GM19099 (cell line): ENCODE results near the gene YIF1B.

Source experiments
- POLR2A ChIP-seq: IDR thresholded peaks from 3 replicates; pipeline ENCODE4 v1.6.1; 2011; ENCODE audit warnings: low read depth; ENCODE audit not compliant: insufficient read length; ENCODE audit errors: extremely low read depth

Gene YIF1B

GRCh38 chr19:38273499-38273898, 42.2 kb downstream of the YIF1B start:
- no peak for TF ChIP-seq POLR2A

- no peak for TF ChIP-seq POLR2A
Observed at GRCh38 chr19:38270587-38271167, 45.1 kb downstream of the YIF1B start.

GRCh38 chr19:38268539-38268938, 47.2 kb downstream of the YIF1B start:
- TF ChIP-seq POLR2A: no peak

DNA sequence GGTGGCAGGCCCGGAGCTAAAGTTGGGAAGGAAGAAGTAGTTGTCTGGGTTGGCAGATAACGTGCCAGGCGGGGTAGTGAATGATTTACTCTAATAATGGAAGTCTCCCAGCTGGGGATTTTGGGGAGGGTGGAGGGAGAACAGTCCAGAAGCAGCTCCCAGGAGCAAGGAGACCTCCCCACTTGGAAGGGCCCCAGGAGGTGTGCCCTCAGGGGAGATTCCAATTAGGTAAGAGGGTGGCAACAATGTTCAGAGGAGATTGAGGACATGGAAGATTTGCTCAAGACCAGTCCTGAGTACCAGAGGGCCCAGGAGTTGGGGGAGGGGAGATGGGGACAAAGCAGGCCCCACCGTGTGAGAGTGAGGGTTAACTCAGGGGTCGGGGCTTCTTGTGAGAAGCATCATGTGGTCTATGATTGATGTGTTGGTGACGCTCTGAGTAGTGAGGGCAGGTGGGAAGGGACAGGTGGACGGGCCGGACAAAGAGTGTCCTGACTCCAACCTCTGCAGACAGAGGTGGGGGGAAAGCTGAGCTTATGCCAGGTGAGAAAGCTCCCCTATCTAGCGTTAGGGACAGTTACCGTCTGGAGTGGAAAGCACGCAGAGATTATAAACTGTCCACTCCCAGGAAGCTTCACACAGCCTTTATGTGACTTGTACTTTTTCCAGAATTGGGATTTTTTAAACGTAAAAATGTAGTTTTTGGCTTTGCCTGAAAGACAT, 47.8 kb downstream of the YIF1B start:
- TF ChIP-seq POLR2A: no peak

DNA sequence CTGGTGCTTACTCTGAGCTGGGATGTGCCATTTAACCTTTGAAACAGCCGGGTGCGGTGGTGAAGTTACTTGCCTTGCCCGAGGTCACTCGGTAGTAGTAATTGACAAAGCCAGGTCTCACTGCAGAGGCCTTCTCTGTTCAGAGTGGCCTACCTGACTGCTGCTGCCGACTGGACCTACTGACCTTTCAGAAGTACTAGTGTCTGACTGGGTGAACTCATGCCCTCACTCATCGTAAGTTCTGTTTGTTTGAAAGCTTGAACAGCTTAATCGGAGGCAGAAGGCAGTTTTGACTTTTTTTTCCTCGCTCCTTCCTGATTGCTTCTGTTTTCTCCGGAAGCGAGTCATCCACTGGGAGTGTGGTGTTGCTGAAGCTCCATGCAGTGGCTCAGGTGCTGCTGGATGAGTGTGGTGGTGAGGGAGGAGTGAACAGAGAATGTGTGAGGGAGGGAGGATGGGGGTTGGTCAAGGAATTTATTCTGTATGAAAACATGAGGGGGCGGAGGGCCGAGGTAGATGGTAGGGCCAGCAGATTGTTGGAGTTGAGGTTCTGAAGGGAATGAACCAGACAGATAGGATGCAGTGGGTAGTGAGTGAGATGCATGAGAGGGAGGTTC, 48.7 kb downstream of the YIF1B start:
- no peak for TF ChIP-seq POLR2A

DNA sequence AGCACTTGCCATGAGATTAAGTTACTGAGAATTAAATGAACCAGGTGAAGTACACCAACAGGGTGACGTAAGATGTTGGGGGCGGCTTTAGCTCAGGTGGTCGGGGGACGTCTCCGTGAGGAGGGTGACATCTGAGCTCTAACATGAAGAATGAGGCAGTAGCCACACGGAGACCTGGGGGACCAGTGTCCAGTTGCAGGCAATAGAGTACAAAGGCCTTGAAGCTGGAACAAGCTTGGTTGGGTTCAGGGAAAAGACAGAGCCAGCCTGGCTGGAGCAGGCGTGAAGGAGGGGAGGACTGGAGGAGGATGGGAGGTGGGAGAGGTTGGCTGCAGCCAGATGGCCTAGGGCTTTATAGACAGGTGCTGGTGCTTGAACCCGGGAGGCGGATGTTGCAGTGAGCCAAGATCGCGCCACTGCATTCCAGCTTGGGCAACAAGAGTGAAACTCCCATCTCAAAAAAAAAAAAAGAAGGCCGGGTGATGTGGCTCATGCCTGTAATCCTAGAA, 49.8 kb downstream of the YIF1B start:
- TF ChIP-seq POLR2A: no peak

GRCh38 chr19:38265213-38265861, 50.4 kb downstream of the YIF1B start:
- TF ChIP-seq POLR2A: no peak

DNA sequence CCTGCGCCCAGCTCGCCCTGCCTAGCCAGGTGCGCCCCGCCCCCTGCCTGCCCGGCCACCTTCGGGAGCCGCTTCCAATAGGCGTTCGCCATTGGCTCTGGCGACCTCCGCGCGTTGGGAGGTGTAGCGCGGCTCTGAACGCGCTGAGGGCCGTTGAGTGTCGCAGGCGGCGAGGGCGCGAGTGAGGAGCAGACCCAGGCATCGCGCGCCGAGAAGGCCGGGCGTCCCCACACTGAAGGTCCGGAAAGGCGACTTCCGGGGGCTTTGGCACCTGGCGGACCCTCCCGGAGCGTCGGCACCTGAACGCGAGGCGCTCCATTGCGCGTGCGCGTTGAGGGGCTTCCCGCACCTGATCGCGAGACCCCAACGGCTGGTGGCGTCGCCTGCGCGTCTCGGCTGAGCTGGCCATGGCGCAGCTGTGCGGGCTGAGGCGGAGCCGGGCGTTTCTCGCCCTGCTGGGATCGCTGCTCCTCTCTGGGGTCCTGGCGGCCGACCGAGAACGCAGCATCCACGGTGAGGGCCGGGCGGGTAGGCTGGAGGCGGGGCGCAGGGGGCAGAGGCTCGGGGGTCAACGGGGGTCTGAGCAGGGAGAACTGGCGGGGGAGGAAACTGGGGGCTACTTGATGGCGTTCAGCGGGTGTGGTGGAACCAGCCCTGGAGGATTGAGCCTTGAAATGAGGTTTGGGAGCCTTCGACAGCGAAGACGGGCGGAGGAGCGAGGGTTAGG, 51.1 kb downstream of the YIF1B start, which contains the start of gene SPINT2:
SPINT2 (plus strand) TSS at position 88 of the 727 bp plus-strand sequence; CDS start at position 408, 320 bp downstream.
- TF ChIP-seq POLR2A: peak; percentile 38

GRCh38 chr19:38263689-38264485, 51.9 kb downstream of the YIF1B start:
- TF ChIP-seq POLR2A: peak; percentile 16

DNA sequence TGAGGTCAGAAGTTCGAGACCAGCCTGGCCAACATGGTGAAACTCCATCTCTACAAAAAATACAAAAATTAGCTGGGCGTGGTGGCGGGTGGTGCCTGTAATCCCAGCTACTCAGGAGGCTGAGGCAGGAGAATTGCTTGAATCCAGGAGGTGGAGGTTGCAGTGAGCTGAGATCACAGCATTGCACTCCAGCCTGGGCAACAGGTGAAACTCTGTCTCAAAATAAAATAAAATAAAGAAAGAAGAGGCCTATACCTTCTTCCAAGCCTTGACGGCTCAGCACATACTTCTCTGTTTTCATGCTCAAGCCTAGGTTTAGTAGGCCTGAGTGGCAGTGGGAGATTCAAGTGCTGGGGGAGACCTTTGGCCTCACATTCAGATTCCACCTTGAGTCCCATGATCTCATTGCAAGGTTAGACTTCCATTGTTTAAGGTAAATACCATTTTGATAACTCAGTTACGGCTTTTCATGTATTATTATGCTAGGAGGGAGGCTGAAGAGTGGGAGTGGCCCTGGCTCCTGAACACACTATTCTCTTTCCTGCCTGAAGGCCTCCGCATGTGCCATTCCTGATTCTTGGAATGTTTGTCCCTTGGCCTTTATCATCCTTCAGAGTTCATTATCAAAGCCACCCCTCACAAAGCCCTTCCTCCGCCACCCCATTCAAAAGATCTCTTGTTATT, 53.0 kb downstream of the YIF1B start:
- TF ChIP-seq POLR2A: no peak

GRCh38 chr19:38255383-38256014, 60.2 kb downstream of the YIF1B start:
- no peak for TF ChIP-seq POLR2A

GRCh38 chr19:38253788-38254187, 62.0 kb downstream of the YIF1B start:
- no peak for TF ChIP-seq POLR2A
